ENCODE results near the gene RELN. TPM values are rescaled to one million over a fixed set of nuclear protein-coding genes. Genes with fewer than 3 reads are reported as not detected.

RELN gene
- total RNA-seq, 4 donors from 2014 or later, result 16.0 to 52.3 (median 23.6) TPM

DNA sequence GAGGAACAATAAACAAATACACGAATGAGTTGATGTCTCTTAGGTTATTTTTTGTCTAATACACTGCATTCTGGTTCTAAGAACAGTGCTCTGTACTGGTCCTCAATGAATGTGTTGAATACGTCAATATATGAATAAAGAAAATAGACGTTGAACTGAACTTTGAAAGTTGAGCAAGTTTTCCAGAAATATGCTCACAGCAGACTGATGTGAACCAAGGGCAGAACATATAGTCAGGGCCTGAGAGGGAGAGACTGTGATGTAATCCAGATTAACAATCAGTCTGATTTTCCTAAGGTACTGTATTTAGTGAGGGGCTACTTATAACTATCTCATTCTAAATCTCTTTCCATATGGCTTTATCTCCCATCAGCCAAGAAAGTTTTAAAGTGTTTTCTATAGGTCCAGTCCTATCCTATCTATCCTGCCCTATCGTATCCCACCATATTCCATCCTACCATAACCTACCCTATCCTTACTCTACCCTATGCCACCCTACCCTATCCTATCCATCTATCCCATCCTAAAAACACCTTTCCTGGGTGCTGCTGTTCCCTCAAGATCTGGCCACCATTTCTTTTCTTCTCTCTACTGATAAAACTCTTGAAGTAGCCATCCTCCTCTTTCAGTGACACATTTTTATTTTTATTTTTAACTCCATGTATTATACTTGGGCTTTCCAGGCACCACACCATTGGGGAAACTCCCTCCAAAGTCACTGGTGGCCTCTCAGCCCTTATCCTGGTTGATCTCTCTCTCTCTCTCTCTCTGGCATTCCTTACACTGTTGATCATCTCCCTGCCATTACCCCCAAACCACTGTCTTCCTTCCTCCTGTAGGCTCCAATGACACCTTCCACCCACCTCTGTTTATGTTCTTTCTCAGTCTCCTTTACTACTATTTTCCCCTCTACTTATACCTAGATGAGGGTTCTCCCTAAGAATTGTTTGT is 331.1 kb downstream of the RELN start:
- no peak for DNase-seq
- TF ChIP-seq, protein P1, sequence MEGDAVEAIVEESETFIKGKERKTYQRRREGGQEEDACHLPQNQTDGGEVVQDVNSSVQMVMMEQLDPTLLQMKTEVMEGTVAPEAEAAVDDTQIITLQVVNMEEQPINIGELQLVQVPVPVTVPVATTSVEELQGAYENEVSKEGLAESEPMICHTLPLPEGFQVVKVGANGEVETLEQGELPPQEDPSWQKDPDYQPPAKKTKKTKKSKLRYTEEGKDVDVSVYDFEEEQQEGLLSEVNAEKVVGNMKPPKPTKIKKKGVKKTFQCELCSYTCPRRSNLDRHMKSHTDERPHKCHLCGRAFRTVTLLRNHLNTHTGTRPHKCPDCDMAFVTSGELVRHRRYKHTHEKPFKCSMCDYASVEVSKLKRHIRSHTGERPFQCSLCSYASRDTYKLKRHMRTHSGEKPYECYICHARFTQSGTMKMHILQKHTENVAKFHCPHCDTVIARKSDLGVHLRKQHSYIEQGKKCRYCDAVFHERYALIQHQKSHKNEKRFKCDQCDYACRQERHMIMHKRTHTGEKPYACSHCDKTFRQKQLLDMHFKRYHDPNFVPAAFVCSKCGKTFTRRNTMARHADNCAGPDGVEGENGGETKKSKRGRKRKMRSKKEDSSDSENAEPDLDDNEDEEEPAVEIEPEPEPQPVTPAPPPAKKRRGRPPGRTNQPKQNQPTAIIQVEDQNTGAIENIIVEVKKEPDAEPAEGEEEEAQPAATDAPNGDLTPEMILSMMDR (IDR thresholded peaks at IDR 0.05), result no peak
- no peak for TF ChIP-seq POLR2A (IDR thresholded peaks at IDR 0.05)
- 84 to 87% methylated on average over 4 of the region's 4 CpGs for WGBS, 2 donors
- H3K4me3 ChIP-seq (replicated peaks in 1 of 3), result no peak overlapping the region
- intact Hi-C loops (cut with DNase I), result no loop called here
- no peaks in the 10 kb centered on the region for H3K27me3 ChIP-seq
- no peaks in the 10 kb centered on the region for H3K36me3 ChIP-seq
- no peak overlapping the region for H3K27ac ChIP-seq
- no peaks in the 10 kb centered on the region for H3K9me3 ChIP-seq
- no peaks in the 10 kb centered on the region for H3K4me1 ChIP-seq

DNA sequence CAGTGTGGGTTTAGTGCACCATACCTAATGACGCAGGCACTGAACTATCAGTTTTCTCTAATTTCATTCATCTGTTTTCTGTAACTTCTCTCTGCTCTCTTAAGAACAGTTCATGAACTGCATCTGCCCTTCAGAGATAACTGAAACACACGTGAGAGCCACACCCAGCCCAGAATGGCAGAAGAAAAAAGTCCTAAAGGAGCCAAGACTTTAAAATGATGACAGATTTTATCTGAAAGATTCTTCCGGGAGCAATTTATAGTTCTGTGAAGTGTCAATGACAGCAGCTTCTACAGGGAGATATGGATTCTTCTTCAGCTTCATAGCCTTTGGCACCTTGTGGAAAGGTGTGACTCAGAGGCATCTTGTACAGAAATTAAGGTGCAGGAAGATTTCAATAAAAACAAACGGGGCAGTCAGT is 332.0 kb downstream of the RELN start:
- no peak overlapping the region for H3K4me3 ChIP-seq (replicated peaks in 1 of 3)
- 64 to 66% methylated on average over 4 of the region's 4 CpGs for WGBS, 2 donors

DNA sequence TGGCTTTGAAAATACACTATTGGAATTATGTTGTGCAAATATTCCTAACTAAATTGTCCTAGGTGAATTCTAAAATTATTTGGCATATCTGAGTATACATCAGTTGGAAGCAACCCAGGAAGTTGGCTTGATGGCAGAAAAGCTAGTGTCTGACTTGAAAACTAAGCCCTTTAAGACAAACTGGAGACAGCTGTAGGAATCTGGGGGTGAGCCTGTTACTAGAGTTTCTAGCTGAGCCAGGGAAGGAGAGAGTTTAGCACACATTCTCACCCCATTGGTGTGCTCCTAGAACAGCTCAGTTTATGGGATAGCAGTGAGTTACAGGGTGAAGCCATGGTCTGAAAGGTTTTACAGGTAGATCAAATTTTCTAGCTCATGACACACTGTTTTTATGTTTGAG is 333.2 kb downstream of the RELN start:
- intact Hi-C loops (cut with DNase I), result no loop called here
- H3K36me3 ChIP-seq, result no peaks in the 10 kb centered on the region
- no peaks in the 10 kb centered on the region for H3K4me1 ChIP-seq
- no peak overlapping the region for H3K27ac ChIP-seq
- TF ChIP-seq POLR2A (IDR thresholded peaks at IDR 0.05), result no peak
- TF ChIP-seq, protein P1 (IDR thresholded peaks at IDR 0.05), result no peak
- no peak overlapping the region for H3K4me3 ChIP-seq (replicated peaks in 1 of 3)
- no peak for DNase-seq
- no peaks in the 10 kb centered on the region for H3K9me3 ChIP-seq
- H3K27me3 ChIP-seq, result no peaks in the 10 kb centered on the region

More for the DNA sequence above, 332.0 kb downstream of the RELN start:
- intact Hi-C loops (cut with DNase I), result no loop called here
- DNase-seq, result no peak
- no peaks in the 10 kb centered on the region for H3K9me3 ChIP-seq
- H3K36me3 ChIP-seq, result no peaks in the 10 kb centered on the region
- H3K27me3 ChIP-seq, result no peaks in the 10 kb centered on the region
- no peak for TF ChIP-seq POLR2A (IDR thresholded peaks at IDR 0.05)
- TF ChIP-seq, protein P1 (IDR thresholded peaks at IDR 0.05), result no peak
- no peak overlapping the region for H3K27ac ChIP-seq
- no peaks in the 10 kb centered on the region for H3K4me1 ChIP-seq

DNA sequence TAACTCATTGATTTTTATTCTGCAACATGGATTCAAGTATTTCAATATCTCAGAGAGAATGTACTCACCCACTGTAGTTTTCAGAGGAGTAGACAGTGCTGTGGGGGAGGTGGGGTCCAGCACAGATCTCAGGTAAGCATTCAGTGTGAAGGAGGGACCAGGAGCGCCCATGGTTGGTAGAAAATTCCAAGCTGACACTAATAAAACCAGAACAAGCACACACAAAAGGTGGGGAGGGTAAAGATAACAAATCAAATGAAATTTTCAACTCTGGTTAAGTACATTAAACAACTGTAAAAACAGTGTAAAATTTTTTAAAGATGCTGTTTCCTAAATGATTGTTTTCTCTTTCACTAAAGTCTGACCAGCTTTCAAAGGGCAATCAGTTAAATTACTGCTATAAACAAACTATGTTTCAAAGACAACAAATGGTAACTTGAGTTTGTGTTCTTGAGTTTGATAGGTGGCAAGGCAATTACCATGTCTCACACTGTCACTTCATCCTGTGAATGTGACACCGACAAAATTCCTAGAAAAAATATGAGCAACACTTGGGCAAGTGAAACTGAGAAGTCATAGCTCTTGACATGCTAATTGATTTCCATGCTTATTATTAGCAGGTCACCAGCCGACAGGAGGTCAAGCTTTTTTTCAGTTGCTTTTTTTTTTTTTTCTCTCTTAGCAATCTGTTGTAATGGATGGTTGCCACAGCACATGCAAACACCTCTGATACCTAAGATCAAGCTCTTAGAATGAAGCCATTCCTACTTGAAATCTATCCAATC is 337.7 kb downstream of the RELN start:
- Histone ChIP-seq H3K4me3 (replicated peaks in 1 of 3) (no peak overlapping the region), H3K9me3 (no peaks in the 10 kb centered on the region), H3K27ac (no peak overlapping the region), H3K4me1 (no peaks in the 10 kb centered on the region), H3K27me3 (no peaks in the 10 kb centered on the region), H3K36me3 (no peaks in the 10 kb centered on the region)
- no peak for DNase-seq
- intact Hi-C loops (cut with DNase I), result no loop called here
- 23 to 25% methylated on average over 3 of the region's 3 CpGs for WGBS, 2 donors
- TF ChIP-seq POLR2A (IDR thresholded peaks at IDR 0.05), result no peak
- TF ChIP-seq, protein P1 (IDR thresholded peaks at IDR 0.05), result no peak

All from thyroid gland (tissue), 4 donors.